Measurements from ENCODE around the gene STRIP2. TPM values are rescaled to one million over a fixed set of nuclear protein-coding genes. Genes with fewer than 3 reads are reported as not detected.
A peak's percentile ranks its signal among the peaks of the same experiment; 100 is the strongest.
"Not testable (repeated sequence)": the region's sequence is repeated elsewhere in the genome, so short reads cannot be mapped to it uniquely, and the experiment has no call there.

STRIP2 gene
- total RNA-seq, 1 donor from 2014 or later, result 6.9 TPM

- no peak for TF ChIP-seq CTCF (conservative IDR thresholded peaks at IDR 0.05; ENCODE audit: low read depth, low read length)
- no peak overlapping the region for H3K4me3 ChIP-seq (ENCODE audit: low read depth, low read length)
- no peak for DNase-seq (ENCODE audit: low read depth)
Measured at GRCh38 chr7:129401228-129401966, 32.8 kb upstream of the STRIP2 start.

GRCh38 chr7:129401967-129402860 is 32.0 kb upstream of the STRIP2 start:
- no peak for DNase-seq (ENCODE audit: low read depth)
- peak; percentile 33 for TF ChIP-seq CTCF (conservative IDR thresholded peaks at IDR 0.05; ENCODE audit: low read depth, low read length)
- no peak overlapping the region for H3K4me3 ChIP-seq (ENCODE audit: low read depth, low read length)

DNA sequence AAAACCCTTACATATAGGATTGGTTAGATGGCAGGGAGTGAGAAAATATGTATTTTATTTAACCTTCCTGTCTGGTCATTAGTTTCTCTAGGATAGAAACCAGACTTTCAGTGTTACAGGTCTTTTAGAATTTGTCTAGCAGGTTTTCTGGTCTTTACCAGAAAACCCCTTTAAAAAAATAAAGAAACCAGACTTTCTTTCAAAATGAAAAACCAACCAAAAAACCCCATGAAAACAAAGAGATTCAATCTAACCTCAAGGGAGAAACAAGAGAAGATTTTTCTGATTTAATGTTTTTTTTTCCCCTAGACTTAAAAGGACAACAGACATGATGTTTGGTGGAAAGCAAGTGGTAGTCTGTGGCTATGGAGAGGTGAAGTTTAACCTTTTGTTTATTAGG is 28.7 kb upstream of the STRIP2 start:
- DNase-seq (ENCODE audit: low read depth), result no peak
- H3K4me3 ChIP-seq (ENCODE audit: low read depth, low read length), result no peak overlapping the region
- no peak for TF ChIP-seq CTCF (conservative IDR thresholded peaks at IDR 0.05; ENCODE audit: low read depth, low read length)

- not testable (repeated sequence) for H3K4me3 ChIP-seq (ENCODE audit: low read depth, low read length)
Measured at GRCh38 chr7:129410238-129410637, 24.0 kb upstream of the STRIP2 start.

GRCh38 chr7:129412501-129412900 is 21.7 kb upstream of the STRIP2 start:
- DNase-seq (ENCODE audit: low read depth), result no peak
- TF ChIP-seq CTCF (conservative IDR thresholded peaks at IDR 0.05; ENCODE audit: low read depth, low read length), result no peak
- no peak overlapping the region for H3K4me3 ChIP-seq (ENCODE audit: low read depth, low read length)

More at GRCh38 chr7:129410238-129410637, 24.0 kb upstream of the STRIP2 start:
- DNase-seq (ENCODE audit: low read depth), result not testable (repeated sequence)

GRCh38 chr7:129417073-129417472 is 17.2 kb upstream of the STRIP2 start:
- H3K4me3 ChIP-seq (ENCODE audit: low read depth, low read length), result no peak overlapping the region
- no peak for DNase-seq (ENCODE audit: low read depth)
- no peak for TF ChIP-seq CTCF (conservative IDR thresholded peaks at IDR 0.05; ENCODE audit: low read depth, low read length)

GRCh38 chr7:129421717-129422250 is 12.4 kb upstream of the STRIP2 start:
- DNase-seq (ENCODE audit: low read depth), result no peak
- no peak for TF ChIP-seq CTCF (conservative IDR thresholded peaks at IDR 0.05; ENCODE audit: low read depth, low read length)
- H3K4me3 ChIP-seq (ENCODE audit: low read depth, low read length), result no peak overlapping the region

All from epithelial cell of proximal tubule (primary cell).